SKM-1 (cell line): ENCODE results near the gene GGT1.
"Not testable (repeated sequence)": the region's sequence is repeated elsewhere in the genome, so short reads cannot be mapped to it uniquely, and the experiment has no call there.

Experiments
- DNase-seq: peaks from one replicate; lab custom pipeline; 2025; ENCODE audit not compliant: unreplicated experiment; lab: John Stamatoyannopoulos, UW

Gene GGT1

DNA sequence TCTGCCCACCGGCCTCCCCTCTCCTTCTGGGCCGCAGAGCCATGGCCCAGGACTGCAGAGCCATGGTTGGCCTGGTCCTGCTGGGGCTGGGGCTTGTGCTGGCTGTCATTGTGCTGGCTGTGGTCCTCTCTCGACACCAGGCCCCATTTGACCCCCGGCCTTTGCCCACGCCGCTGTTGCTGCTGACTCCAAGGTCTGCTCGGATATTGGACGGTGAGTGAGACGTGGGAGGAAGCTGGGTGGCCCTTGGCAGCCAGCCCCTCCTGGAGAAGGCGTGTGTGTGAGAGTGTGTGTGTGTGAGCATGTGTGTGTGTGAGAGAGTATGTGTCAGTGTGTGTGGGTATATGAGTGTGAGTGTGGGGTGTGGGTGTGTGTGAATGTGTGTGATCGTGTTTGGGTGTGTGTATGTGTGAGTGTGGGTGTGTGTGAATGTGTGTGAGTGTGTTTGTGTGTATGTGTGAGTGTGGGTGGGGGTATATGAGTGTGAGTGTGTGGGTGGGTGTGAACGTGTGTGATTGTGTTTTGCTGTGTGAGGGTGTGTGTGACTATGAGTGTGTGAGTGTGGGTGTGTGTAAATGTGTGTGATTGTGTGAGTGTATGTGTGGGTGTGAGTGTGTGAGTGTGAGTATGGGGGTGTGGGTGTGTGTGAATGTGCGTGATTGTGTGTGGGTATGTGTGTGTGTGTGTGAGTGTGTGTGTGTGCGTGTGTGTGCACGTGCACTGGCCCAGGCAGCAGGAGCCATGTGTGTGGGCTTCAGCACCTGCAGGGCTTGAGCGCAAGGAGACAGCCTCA is 30.4 kb downstream of the GGT1 start:
- DNase-seq: not testable (repeated sequence)

DNA sequence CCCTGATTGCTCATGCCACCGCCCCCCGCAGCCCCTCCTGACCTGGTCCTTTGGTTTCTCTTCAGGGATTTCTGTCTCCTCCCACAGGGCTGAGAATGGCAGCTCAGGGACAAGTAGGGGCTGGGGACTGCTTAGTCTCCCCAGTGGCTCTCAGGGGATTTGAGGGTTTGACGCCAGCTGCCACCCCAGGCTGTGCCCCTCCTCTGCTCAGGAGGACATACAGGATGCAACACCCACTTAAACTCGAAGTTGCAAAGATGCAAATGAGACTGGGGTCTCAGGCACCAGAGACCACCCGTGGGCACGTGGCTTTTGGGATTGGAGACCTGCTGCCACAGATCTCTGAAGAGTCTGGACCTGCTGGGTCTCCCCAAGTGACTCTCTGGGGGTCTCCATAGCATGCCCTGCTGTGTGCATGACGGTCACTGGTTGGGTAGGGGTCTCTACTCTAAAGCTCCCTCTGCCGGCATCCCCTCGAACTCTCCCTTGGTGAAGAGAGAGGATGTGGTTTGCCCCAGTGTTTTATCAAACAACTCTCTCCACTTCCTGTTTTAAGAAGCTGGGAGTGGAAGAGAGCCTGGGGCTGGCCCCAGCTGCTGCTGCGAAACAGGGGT is 31.9 kb downstream of the GGT1 start:
- not testable (repeated sequence) for DNase-seq

DNA sequence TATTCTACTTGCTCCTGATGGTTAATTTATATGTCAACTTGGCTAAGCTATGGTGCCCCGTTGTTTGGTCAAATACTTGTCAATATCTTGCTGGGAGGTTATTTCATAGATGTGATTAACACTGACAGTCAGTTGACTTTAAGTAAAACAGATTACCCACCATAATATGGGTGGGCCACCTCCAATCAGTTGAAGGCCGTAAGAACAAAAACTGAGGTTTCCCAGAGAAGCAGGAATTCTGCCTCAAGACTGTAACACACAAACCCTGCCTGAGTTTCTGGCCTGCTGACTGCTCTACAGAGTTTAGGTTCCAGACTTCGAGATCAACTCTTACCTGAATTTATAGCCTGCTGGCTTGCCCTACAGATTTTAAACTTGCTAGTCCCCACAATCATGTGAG is 33.5 kb downstream of the GGT1 start:
- DNase-seq: not testable (repeated sequence)

DNA sequence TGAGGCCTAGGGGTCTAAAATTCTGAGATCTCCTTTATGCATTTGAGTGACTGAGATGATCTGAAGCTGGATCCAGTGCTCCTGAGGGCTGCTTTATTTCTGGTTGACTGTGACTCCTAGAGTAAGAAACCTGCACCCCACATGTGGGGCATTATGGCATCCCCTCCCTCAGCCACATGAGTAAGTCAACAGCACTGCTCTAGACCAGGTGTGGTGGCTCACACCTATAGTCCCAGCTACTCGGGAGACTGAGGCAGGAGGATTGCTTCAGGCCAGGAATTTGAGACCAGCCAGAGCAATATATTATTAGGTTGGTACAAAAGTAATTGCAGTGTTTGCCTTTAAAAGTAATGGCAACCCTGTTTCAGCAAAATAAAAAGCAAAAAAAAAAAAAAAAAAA is 39.3 kb downstream of the GGT1 start:
- not testable (repeated sequence) for DNase-seq

DNA sequence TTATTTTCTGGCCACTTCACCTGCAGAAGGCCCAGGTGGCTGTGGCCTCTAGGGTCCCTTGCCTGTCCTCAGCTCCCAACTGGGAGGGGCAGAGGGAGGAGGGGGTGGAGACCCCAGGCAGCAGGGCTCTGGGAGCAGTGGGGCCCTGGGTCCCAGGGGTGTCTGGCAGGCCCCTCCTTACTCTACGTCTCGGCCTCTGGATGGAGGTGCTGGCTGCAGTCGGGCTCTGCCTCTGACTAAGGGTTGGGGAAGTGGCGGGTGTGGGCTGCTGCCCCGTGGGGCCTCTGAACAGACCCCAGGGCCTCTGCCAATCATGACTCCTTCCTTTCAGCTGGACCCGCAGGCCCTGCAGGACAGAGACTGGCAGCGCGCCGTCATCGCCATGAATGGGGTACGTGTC is 41.4 kb downstream of the GGT1 start:
- DNase-seq: not testable (repeated sequence)

GRCh38 chr22:24645408-24646399 is 42.7 kb downstream of the GGT1 start:
- not testable (repeated sequence) for DNase-seq

GRCh38 chr22:24646756-24647155 is 43.8 kb downstream of the GGT1 start:
- not testable (repeated sequence) for DNase-seq

DNA sequence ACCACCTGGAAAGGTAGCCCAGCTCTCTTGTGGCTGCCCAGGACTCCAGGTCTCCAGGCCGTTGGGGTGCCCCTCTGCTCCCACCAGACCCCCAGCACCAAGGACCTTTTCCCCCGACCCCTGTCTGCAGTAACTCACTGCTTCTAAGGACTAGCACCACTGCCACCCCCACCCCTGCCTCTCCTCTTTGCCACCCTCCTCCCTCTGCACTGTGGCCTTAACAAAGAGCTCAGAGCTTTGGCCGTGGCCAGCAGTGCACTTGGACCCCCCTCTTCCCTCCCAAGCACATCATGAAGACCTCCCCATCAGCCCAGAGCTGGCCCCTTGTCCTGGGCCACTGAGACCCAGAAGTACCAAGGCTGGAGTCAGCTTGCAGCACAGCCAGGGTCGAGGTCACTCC is 46.4 kb downstream of the GGT1 start:
- DNase-seq: not testable (repeated sequence)

DNA sequence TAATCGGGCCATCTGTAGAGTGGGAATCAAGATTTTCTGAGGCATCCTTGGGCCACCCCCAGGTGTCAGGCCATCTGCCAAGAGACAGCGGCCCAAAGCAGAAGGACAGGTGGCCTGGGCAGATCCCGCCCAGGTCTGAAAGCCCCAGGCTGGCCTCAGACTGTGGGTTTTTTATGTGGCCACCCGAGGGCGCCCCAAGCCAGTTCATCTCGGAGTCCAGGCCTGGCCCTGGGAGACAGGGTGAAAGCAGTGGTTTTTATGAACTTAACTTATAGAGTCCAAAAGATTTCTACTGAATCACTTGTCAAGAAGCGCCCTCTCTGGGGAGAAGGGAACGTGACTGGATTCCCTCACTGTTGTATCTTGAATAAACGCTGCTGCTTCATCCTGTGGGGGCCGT is 47.9 kb downstream of the GGT1 start:
- not testable (repeated sequence) for DNase-seq

GRCh38 chr22:24665395-24665794 is 62.4 kb downstream of the GGT1 start:
- DNase-seq: not testable (repeated sequence)

DNA sequence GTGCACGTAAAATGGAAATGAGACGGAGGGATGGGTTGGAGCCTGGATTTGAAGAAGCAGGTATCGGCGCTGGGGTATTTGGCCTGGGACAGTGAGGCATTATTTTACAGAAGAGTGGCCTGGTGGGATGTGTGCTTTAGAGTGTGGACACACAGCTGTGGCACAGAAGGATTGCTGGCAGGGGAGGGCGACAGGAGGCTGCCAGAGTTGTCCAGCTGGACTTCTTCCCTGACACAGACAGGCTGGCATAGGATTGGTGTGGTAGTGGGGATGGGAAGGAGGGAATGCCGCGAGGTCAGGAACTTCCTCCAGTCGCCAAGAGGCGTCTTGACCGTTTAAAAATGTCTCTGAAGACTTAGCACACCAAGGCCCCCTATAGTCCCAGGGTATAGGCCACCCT is 64.9 kb downstream of the GGT1 start:
- not testable (repeated sequence) for DNase-seq

DNA sequence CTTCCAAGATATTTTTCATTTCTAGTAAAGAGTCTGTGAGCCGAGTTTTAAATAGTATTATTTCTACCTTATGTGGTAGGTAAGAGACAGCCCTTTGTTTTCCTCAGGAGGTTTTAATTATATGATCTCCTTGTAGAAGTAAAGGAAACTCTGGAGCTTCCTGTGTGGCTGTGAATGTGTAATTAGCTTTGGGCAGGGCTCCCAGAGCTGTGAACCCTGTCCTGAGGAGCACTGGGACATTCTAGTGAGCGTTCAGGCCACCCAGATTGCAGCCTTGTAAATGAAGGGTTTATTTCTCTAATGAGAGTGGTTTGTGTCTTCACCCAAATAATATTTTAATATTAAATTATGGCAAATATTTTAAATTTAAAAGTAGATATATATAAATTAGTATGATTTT is 69.5 kb downstream of the GGT1 start:
- DNase-seq: not testable (repeated sequence)
